Camera-type eye (tissue), 1 donor: ENCODE data around the gene PMCH. TPM values are rescaled to one million over a fixed set of nuclear protein-coding genes. Genes with fewer than 3 reads are reported as not detected.

Experiments used
- total RNA-seq: library from RNA; depleted of rRNA; stranded (reverse); fragments of >200 nt; gene quantifications from one replicate; pipeline ENCODE4 v1.2.3, GENCODE V29; 2014

Gene PMCH
- not detected for total RNA-seq

DNA sequence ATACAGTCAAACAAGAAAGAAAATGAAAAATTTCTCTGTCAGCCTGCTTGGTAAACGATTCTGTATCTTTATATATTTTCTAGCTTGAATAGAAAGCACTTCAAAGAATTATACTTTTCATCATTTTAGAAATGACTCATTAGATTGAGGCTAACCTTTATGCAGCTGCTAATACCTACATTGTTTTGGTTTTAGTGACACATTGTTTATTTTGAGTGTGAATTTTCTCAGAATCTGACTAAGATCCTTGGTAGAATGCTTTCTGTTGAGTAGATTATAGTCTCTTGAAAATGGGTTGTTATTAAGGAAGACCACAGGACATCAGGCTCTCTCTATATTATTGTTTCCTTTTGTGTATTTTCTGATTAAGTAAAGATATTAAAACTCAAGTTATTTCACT, at the start of gene PMCH:
TSS of gene PMCH (minus strand) at position 45 of the 400 bp plus-strand sequence. CDS start 63 bp downstream, outside the sequence.

Other genes starting within 250 kb of the PMCH start
- gene WASHC3, start 135.8 kb downstream of the PMCH start, total RNA-seq = 45.9 TPM
- gene NUP37, start 77.7 kb downstream of the PMCH start, total RNA-seq = 30.3 TPM
- gene PARPBP, start 77.7 kb downstream of the PMCH start, total RNA-seq = 10.6 TPM